ENCODE measurements around the gene TRAPPC1. TPM values are rescaled to one million over a fixed set of nuclear protein-coding genes. Genes with fewer than 3 reads are reported as not detected.
A peak's percentile ranks its signal among the peaks of the same experiment; 100 is the strongest.

Gene TRAPPC1
- total RNA-seq, 2 donors from 2014 or later, result 179 to 180 TPM

- Mint-ChIP-seq H3K9me3 (no peaks in the 10 kb centered on the region), H3K27me3 (no peaks in the 10 kb centered on the region), H3K36me3 (ENCODE audit: low read depth) (peaks cover 11% of the 10 kb centered on the region), H3K27ac (peak overlapping the region; percentile 56), H3K4me1 (no peaks in the 10 kb centered on the region), H3K4me3 (peak overlapping the region; percentile 52)
- ATAC-seq (replicated peaks), result no peak
Observed at GRCh38 chr17:7883781-7884386, 47.9 kb downstream of the TRAPPC1 start.

DNA sequence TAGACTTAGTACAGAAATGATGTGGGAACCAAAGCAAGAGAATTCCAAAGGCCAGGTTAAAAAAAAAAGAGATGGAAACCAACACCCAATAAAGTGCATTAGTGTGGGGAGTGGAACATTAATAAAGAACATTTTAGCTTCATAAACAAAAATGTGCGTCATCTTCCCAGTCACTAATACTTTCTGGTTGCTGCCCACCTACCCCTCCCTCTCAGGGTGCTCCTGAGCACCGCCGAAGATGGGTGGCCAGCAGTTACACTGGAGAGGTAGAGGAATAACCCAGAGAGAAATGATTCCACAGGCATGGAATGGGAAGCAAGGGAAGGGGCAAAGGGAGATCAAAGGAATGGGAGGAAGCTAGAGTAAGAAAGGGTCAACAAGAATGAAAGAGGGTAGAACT is 49.1 kb downstream of the TRAPPC1 start:
- H3K27ac Mint-ChIP-seq, result no peak overlapping the region
- no peaks in the 10 kb centered on the region for H3K27me3 Mint-ChIP-seq
- H3K4me1 Mint-ChIP-seq, result no peaks in the 10 kb centered on the region
- H3K4me3 Mint-ChIP-seq, result no peak overlapping the region
- no peaks in the 10 kb centered on the region for H3K9me3 Mint-ChIP-seq
- ATAC-seq (replicated peaks), result no peak
- peaks cover 11% of the 10 kb centered on the region for H3K36me3 Mint-ChIP-seq (ENCODE audit: low read depth)

GRCh38 chr17:7882068-7882467 is 49.7 kb downstream of the TRAPPC1 start:
- ATAC-seq (replicated peaks), result no peak
- peaks cover 16% of the 10 kb centered on the region for H3K36me3 Mint-ChIP-seq (ENCODE audit: low read depth)
- no peak overlapping the region for H3K4me3 Mint-ChIP-seq
- H3K27me3 Mint-ChIP-seq, result no peaks in the 10 kb centered on the region
- no peak overlapping the region for H3K27ac Mint-ChIP-seq
- H3K4me1 Mint-ChIP-seq, result no peaks in the 10 kb centered on the region
- no peaks in the 10 kb centered on the region for H3K9me3 Mint-ChIP-seq

DNA sequence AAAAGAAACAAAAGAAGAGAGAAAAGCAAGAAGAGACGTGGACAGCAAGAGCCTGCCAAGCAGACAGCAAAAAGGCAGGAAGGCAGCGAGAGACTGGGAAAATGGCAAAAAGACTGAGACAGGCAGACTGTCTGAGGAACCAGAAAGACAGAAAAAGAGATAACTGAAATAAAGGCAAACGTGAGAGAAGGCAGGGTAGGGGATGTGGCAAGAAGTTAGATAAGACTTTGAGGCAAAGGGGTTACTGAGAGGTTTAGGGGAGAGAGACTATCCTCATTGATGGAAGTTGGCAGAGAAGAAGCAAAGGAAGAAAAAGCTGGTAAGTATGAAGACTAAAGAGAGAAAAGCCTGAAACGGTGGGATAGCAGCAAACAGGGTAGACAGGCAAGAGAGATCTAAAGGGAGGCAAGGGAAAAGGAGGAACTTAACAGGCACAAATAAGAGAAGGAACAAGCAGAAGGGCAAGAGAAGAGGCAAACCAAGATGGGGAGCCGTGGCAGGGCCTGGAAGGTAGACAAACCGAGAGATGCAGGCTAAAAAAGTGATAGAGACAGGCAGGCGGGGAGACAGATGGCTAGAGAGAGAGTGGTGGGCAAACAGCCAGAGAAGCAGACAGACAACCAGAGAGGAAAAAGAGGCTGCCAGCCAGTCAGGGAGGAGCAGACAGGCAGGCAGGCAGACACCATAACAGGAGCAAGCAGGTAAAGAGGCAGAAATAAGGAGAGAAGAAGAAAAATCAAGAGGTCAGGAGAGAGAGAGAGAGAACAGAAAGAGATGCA is 50.3 kb downstream of the TRAPPC1 start:
- Mint-ChIP-seq H3K9me3 (no peaks in the 10 kb centered on the region), H3K4me1 (peaks cover 1% of the 10 kb centered on the region), H3K27me3 (no peaks in the 10 kb centered on the region), H3K27ac (no peak overlapping the region), H3K4me3 (no peak overlapping the region), H3K36me3 (ENCODE audit: low read depth) (peaks cover 18% of the 10 kb centered on the region)
- no peak for ATAC-seq (replicated peaks)

Other genes with a start within 250 kb of the TRAPPC1 start
- 100 to 1,000 TPM in 1 of 2 donors, 10 to 100 TPM in 1; 79.0 to 137 TPM for gene TP53, start 244.5 kb downstream of the TRAPPC1 start, total RNA-seq
- gene WRAP53, start 243.5 kb downstream of the TRAPPC1 start, total RNA-seq, result 10 to 100 TPM; 18.0 to 32.9 TPM
- gene EFNB3, start 226.7 kb downstream of the TRAPPC1 start, total RNA-seq, result not detected
- gene DNAH2, start 214.2 kb downstream of the TRAPPC1 start, total RNA-seq, result under 1 TPM in 1 of 2 donors, not detected in 1; 0.06 TPM
- 10 to 100 TPM; 33.7 to 93.3 TPM for gene KDM6B, start 97.7 kb downstream of the TRAPPC1 start, total RNA-seq
- gene TMEM88, start 76.9 kb downstream of the TRAPPC1 start, total RNA-seq, result 1 to 10 TPM; 1.6 to 3.2 TPM
- 100 to 1,000 TPM in 1 of 2 donors, 10 to 100 TPM in 1; 61.3 to 111 TPM for gene NAA38, start 74.4 kb downstream of the TRAPPC1 start, total RNA-seq
- 10 to 100 TPM; 14.8 to 19.4 TPM for gene CYB5D1, start 73.9 kb downstream of the TRAPPC1 start, total RNA-seq
- gene CHD3, start 43.2 kb downstream of the TRAPPC1 start, total RNA-seq, result 100 to 1,000 TPM; 154 to 217 TPM
- 10 to 100 TPM in 1 of 2 donors, 1 to 10 TPM in 1; 2.4 to 11.7 TPM for gene RNF227, start 15.7 kb downstream of the TRAPPC1 start, total RNA-seq
- 10 to 100 TPM in 1 of 2 donors, 1 to 10 TPM in 1; 8.6 to 11.9 TPM for gene KCNAB3, start 2.1 kb downstream of the TRAPPC1 start, total RNA-seq
- gene CNTROB, start 260 bp upstream of the TRAPPC1 start, total RNA-seq, result 100 to 1,000 TPM in 1 of 2 donors, 10 to 100 TPM in 1; 74.0 to 152 TPM
- under 1 TPM; 0.15 to 0.77 TPM for gene GUCY2D, start 70.7 kb upstream of the TRAPPC1 start, total RNA-seq
- under 1 TPM in 1 of 2 donors, not detected in 1; 0.61 TPM for gene ALOX15B, start 107.1 kb upstream of the TRAPPC1 start, total RNA-seq
- gene ALOX12B, start 155.8 kb upstream of the TRAPPC1 start, total RNA-seq, result 1 to 10 TPM; 1.1 to 6.2 TPM
- 1 to 10 TPM in 1 of 2 donors, under 1 TPM in 1; 0.13 to 1.3 TPM for gene ALOXE3, start 186.6 kb upstream of the TRAPPC1 start, total RNA-seq
- gene HES7, start 192.2 kb upstream of the TRAPPC1 start, total RNA-seq, result 10 to 100 TPM in 1 of 2 donors, 1 to 10 TPM in 1; 2.9 to 10.0 TPM
- 100 to 1,000 TPM in 1 of 2 donors, 10 to 100 TPM in 1; 52.0 to 269 TPM for gene PER1, start 220.5 kb upstream of the TRAPPC1 start, total RNA-seq
- gene VAMP2, start 231.0 kb upstream of the TRAPPC1 start, total RNA-seq, result 10 to 100 TPM; 41.7 to 66.2 TPM
- gene TMEM107, start 244.4 kb upstream of the TRAPPC1 start, total RNA-seq, result 10 to 100 TPM; 43.3 to 45.3 TPM

Measured in activated T-helper 17 cell treated with anti-CD3 and anti-CD28 coated beads, Interleukin-2, amount 50 U/mL, for 72 hours (primary cell).